NCI-H1436 (cell line): ENCODE data around the gene UBE3D.
"Not testable (repeated sequence)": the region's sequence is repeated elsewhere in the genome, so short reads cannot be mapped to it uniquely, and the experiment has no call there.

ENCODE experiments used
- DNase-seq: peaks from one replicate; lab custom pipeline; 2025; lab: John Stamatoyannopoulos, UW

UBE3D gene

DNA sequence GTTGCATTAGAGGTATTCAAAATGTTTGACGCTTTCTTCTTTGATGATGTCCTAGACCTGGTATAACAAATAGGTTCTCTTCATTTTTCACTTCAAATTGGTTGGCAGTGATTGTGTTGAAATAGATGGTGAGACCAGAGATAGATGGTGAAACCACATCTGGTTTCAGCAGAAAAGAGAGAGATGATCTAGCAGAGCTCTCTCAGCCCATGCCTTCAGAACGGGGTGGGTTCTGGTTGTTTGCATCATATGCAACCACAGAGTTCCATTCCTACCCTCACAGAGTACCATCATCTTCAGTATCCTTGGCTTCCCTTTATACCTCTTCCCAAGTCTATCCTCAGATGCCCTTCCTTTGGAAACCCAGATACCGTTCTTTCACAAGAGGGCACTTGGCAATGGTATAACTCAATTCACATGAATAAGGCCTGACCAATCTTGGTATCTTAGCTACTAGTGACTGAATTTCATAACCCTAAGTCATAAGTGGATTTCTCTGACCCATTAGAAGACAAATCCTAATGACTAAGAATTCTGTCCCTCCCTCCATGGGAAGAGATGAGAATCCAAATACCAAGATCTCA lies 93.7 kb downstream of the UBE3D start:
- no peak for DNase-seq

DNA sequence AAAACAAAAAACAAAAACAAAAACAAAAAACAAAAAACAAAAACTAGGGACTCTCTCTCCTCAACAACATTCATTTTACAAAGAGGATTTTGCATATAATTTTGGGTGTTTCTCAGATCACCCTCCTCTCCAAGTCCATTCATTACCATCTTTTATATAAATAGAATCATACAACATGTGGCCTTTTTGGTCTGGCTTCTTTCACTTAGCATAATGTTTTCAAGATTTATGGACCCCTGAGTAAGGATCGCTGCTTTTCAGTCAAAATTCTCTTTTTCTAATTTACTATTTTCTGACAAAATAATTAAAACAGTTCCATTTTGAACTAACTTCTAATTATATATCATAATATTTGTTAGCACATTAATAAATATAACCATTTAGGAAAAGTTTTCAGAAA lies 94.8 kb downstream of the UBE3D start:
- no peak for DNase-seq

DNA sequence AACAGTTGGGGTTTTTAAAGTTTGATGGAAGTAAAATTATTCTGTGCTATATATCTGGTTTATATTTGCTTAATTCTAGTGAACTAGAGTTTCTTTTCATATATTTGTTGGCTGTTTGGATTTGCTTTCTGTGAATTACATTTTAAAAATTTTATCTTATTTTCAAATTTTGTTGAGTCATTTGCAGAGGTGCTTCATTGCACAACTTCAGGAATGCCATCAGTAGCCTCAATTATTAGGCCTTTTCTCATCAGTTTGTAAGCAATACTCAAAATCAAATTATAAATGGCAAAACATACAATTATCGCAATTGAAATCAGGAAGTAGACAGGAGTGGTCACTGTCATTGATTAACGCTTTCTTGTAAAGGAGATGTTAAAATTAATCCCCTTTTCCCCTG lies 96.9 kb downstream of the UBE3D start:
- no peak for DNase-seq

DNA sequence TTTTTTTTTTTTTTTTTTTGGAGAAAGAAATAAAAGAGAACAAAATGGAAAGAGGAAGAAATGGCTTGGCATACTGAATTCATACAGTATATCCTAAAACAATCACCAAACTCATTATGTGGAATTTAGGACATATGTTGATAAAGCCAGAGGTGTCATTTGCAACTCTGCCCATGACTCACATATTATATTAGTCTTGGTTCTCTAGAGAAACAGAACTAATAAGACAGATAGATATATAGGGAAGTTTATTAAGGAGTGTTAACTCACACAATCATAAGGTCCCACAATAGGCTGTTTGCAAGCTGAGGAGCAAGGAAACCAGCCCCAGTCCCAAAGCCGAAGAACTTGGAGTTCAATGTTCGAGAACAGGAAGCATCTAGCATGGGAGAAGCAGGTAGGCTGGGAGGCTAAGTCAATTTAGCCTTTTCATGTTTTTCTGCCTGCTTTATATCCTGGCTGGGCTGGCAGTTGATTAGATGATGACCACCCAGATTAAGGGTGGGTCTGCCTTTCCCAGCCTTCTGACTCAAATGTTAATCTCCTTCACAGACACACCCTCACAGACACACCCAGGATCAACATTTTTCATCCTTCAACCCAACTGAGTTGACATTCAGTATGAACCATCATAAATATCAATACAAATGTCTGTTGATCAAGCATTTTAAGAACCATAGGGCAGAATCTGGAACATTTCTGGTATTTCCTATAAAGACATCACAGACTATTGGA lies 102.3 kb downstream of the UBE3D start:
- no peak for DNase-seq

DNA sequence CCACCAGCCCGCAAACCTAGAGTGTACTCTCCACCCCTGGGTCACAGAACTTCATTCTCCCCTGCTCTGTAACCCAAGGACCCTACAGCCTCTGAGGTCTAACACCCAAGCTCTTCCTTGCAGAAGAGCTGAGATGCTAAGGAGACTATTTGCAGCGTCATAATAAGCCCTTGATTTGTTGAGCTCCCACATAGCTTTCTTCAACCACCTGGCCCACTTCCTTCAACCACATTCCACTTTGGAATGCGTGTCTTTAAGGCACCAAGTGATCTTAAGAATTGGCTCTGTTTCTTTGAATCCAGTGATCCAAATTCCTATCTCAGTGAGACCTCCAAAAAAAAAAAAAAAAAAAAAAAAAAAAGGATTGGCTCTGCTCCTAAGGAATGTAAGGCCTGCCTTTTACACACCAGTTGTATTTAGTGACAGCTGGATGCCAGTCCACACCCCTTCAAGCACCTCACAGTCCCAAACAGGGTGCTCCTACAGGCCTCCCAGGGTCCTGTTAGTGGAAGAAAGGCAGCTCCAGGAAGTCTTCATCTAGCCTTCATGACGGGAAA lies 106.2 kb downstream of the UBE3D start:
- DNase-seq, result no peak

DNA sequence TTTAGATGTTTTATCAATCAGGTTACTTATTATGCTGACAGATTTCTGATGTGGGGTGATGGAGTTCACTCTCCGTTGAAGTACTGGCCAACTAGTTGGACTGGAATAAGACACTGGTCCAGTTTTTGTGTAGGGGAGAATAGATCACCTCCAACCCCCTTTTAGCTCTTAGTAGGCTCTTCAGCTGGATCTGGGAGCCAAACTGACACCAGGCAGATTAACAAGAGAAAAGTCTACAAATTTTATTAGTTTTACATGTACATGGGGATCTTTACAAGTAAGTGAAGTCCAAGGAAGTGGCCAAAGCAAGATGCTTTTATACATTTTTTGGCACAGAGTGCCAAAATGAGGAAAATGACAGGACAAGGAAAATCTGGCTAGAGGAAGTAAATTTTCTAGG lies 107.1 kb downstream of the UBE3D start:
- DNase-seq, result no peak

DNA sequence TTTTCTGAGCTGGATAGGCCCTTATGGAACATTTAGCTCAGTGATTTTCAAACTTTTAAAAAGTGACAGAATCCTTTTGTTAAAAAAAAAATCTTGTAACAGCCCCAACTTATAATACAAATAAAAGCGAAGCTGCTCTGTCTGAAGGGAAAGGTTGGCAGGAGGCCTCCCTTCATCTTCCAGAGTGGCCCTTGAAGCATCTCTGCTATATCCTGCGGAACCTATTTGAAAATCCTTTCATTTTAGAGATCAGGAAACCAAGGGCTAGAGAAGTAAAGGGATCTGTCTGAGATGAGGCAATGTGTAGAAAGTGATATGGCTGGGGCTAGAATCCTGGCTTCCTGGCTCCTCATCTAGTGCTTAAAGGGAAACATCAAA lies 107.8 kb downstream of the UBE3D start:
- no peak for DNase-seq

DNA sequence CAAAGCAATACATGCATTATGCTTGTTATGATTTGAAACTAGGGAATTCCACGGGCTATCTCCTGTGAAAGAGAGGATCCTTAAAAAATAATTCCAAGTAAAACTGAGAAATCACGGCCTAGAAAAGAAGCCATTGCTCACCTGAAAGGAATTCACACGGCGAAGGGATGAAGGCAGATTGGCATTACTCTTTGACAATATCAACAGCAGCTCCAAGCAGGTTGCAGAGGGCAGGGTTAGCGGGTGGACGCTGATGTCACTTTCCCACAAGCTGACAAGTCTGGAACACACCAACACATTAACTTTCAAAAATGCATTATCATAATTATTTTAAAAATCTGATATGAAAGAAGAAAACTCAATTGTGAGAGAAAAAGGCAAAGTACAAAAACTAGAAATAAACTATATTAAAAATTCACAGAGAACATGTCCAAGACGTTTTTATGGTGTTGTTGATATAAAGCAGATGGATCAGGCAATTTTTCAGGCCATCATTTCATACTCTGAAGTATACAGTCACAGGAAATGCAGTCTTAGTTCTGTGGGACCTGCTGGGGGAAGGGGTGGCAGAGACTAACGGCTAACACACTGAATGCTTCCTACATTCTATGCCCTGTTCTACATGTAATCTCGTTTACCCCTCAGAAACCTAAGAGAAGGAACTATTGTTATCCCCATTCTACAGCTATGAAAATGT lies 108.3 kb downstream of the UBE3D start:
- no peak for DNase-seq

DNA sequence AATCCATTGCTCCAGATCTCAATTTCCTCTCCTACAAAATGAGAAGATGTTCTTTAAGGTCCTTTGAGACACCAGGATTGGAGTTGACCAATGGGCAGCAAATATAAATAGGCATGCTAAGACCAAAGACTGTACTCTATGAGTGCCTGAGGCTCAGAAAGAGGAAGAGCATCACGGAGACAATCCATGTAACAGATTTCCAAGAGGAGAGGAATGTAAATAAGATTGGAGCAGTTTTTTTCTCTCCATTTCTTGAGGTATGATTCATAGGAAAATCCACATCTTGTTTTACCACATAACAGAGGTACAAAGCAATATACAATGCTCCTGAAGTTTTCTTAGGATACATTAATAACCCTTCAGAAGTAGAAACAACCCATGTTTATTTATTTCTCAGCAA lies 109.8 kb downstream of the UBE3D start:
- no peak for DNase-seq

DNA sequence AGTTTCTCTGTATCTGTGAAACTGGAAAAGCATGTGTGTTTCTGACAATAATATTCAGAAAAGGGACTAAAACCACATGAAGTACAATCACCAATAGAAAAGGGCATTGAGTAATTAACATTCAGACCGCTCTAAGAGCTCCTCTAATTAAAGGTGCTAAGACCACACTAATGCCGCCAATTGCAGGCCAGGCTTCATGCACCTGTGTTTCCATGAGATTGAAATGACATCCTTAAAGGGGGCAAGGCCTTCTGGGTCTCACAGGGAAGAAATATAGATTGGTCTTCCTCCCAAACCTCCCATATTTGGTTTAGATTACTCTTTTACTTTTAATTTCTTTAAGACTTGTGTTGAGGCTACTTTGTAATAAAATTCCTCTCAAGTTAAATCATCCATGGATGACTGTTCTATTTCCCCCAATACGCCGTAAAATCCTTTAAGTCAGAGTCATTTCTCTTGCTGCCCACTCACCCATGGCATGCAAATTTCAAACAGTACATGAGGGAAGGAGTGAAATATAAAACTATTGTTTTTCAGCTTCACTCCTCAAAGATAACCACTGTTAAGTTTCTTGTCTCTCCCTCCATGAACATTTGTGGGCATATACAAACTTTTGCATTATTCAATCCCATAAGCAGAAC lies 110.6 kb downstream of the UBE3D start:
- no peak for DNase-seq

DNA sequence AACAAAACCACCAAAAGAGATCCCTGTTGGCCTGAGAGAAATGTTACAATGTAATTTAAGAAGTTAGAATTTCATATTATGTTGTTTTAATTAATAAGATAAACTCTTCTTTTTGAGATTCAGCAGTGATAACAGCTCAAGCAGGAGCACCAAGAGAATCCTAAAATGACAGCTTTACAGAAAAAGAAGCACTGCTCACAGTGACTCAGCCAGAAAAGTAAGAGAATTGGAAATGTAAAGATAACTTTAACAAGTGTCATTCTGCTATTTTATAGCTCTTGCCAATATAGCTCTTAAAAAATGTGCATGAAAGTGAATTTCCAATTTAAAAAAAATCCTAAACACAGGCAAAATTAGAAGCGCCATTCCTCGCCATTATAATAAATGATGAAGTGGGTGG lies 111.3 kb downstream of the UBE3D start:
- DNase-seq, result no peak

DNA sequence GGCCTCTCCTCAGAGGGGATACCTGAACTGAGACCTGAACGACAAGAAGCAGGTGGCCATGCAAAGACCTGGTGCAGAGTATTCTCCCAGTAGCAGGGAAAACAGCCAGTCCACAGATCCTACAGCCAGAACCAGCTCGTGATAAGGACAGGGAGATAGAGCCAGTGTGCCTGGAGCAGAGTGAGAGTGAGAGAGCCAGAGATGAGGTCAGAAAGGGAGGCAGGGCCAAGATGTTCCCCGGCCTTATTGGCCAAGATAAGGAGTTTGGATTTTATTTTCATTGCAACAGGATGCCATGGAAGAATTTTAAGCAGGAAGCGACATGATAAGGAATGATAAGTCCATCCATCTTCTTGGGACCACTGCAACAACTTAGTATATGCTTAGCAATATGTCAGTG lies 111.8 kb downstream of the UBE3D start:
- no peak for DNase-seq

DNA sequence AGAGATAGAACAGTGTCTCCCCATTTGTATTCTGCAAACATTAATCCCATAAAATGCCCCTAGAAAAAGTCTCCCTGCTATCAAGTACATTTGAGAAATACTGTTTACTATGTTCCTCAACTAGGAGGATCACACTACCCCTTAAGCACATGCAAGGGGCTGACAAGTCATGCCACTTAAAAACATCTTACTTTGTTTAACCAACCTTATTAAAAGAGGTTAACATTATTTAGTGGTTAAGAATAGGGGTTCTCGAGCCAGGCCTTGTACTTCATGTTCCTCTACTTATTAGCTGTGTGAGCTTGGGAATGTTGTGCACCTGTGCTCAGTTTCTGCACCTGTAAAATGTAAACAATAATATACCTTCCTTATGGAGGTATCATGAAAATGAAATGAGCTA lies 113.7 kb downstream of the UBE3D start:
- DNase-seq, result no peak

DNA sequence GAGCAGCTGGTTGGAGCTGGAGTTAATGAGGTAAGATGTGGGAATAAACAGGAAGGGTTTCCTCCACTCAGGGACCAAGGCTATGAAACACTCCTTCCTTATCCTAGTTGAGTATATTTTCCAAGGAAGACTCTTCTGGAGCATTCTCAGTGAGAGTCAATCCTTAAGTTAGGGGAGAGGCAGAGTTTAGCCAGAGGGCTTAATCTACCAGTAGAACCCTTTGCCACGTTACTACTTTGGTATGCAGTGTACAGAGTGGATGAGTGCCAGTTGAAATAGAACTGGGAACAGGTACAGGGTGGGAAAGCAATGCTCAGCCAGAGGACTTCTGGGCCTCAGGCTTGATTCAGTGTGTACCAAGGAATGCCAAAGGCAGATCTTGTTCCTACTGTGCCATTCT lies 114.3 kb downstream of the UBE3D start:
- no peak for DNase-seq

DNA sequence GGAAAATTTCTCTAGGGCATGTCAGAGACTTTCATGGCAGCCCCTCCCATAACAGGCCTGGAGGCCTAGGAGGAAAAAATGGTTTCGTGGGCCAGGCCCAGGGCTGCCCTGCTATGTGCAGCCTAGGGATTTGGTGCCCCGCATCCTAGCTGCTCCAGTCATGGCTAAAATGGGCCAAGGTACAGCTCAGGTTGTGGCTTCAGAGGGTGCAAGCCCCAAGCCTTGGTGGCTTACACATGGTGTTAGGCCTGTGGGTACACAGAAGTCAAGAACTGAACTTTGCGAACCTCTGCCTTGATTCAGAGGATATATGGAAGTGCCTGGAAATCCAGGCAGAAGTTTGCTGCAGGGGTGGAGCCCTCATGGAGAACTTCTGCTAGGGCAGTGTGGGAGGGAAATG lies 134.7 kb downstream of the UBE3D start:
- DNase-seq, result not testable (repeated sequence)

DNA sequence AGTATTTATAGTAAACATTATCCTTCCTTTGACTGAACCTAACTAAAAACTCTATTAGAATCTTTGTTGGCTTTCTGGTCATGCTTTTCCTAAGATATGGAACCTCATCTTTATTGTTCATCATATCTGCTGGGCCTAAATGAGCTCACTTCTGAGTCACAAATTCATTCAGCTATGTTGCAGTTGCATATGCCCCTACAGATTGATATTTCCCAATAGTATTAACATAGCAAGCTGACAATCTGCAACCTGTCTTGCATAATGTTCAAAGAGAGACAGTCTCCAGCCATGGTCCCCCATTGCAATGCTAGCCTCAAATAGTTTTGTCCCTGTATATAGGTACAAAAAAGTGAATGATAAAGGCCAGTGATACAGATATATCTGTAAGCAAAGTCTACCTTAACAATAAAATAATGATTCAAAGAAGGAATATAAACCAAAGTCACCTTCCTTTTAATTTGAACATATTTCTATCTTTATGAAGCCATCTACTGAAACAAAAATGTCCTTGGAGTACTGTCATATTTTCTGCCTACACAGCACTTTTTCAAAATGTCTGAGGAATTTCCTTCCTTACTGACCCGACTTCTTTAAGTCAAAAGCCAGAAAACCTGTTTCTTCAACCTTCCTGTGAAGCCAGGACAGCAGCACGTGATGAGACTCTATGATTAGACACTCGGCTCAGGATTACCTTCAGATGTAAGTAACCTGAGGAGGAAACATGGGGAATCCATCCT lies 140.7 kb downstream of the UBE3D start:
- DNase-seq, result no peak

DNA sequence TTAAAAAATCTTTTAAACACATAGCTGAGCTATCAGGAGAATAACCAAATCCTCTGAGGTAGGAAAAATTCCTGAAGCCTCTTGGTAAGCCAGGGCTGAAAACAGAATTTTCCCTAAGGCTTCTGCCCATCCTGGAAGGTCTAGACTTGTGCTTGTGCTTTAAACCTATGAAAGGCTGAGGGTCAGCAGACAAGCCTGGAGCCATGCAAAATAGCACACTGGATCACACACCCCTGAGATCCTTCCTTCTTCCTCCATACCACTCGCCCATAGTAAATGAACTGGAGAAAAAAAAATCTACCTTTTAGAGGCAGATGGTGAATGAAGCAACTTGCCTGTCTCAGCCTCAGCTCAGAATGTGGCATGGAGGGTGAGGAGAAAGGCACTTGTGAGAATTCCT lies 144.4 kb downstream of the UBE3D start:
- DNase-seq, result no peak

DNA sequence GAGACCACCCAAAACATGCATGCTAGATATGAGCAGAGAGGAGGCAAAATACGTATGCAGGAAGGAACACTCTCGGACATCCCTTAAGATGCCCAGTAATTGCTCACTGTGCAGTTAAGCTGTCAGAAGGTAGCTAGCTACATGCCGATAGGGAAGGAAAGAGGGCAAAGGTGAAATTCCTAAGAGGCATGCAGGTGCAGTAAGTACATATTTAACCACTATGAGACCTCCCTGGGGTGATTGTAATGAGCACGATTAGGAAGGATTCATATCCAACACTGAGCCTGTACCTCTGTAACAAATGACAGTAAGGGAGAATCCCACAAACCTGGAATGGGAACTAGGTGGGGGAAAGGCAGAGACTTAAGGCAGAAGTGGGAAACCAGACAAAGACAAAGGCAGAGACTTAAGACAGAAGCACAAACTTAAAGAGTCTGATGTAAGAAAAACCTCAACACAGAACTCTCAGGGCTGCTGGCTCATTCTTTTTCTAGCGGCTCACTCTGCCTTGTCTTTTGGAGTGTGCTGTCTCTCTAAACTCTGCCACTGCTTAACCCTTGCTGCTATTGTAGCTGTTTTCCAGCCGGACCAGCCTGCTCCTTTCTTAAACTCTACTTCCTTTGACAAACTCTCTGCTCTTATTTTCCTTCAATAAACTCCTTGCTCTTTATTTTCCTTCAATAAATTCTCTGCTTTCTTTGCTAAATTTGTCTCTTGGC lies 148.1 kb downstream of the UBE3D start:
- DNase-seq, result no peak

DNA sequence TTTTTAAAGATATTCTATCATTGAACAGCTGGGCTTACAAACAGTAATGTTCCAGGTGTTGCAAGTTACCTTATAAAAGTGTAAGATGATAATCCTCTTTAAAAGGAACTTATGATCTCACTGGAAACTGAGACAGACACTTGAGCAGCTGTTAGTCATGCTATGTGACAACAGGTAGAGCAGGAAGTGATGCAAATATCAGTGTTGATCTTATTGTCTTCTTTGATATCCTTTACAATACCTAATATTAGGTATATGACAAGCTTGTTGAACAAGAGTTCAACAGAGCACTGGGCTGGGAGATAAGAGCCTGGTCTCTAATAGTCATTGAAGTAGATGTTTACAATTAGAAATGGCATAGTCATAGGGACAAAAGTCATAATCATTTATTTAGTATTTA lies 150.0 kb downstream of the UBE3D start:
- DNase-seq, result no peak

DNA sequence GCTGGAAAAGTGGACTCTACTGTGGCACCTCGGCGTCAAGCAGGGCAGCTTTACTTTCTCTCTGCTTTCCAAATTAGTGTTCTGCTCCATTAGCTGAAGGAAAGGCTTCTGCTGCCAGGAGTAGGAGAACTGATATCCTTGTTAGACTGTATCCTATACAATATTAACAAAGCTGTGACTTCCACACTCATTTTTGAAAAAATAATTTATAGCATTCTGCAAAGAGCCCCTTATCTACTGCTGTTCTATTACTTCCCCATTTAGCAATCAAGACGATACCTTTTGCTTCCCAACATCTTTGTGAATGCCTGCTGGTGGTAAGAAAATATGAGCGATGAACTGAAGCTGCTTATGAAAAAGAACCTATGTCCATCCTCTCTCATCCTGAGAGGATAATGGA lies 151.1 kb downstream of the UBE3D start:
- no peak for DNase-seq

DNA sequence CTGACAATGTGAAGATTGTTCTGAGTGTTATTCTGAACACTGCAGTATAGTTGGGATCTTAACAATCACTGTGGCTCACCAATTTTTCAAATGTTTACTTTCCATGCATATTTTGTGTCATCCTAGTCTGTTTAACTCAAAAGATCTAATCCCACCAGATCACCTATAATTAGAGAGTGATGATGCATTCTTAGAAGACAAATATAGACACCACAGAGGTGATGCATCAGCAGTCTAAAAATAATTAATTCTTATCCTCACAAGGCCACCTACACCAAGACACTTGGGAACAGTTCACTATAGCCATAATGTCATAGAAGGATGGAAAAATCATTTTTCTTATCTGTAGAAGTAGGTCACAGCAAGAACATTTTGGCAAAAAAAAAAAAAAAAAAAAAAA lies 154.8 kb downstream of the UBE3D start:
- DNase-seq, result no peak
